ENCODE measurements around the gene FRY.

FRY gene

GRCh38 chr13:32277839-32278238 lies 246.3 kb downstream of the FRY start:
- Histone ChIP-seq H3K9ac (ENCODE audit: low read depth, low read length) (no peak overlapping the region), H3K4me3 (ENCODE audit: low read depth, low read length) (no peak overlapping the region), H3K36me3 (ENCODE audit: control insufficient read depth, insufficient read depth, low read length) (no peaks in the 10 kb centered on the region), H3K4me1 (ENCODE audit: control insufficient read depth, insufficient read depth, low read length) (no peaks in the 10 kb centered on the region), H3K27me3 (ENCODE audit: control insufficient read depth, insufficient read depth, low read length) (no peaks in the 10 kb centered on the region), H3K9me3 (ENCODE audit: control insufficient read depth, insufficient read depth, low read length) (no peaks in the 10 kb centered on the region)

- H3K4me3 ChIP-seq (ENCODE audit: low read depth, low read length): no peak overlapping the region
- no peak overlapping the region for H3K9ac ChIP-seq (ENCODE audit: low read depth, low read length)
- H3K36me3 ChIP-seq (ENCODE audit: control insufficient read depth, insufficient read depth, low read length): no peaks in the 10 kb centered on the region
Measured at GRCh38 chr13:32278426-32278825, 246.9 kb downstream of the FRY start.

GRCh38 chr13:32281096-32281495 lies 249.5 kb downstream of the FRY start:
- H3K4me1 ChIP-seq (ENCODE audit: control insufficient read depth, insufficient read depth, low read length): no peaks in the 10 kb centered on the region
- no peaks in the 10 kb centered on the region for H3K27me3 ChIP-seq (ENCODE audit: control insufficient read depth, insufficient read depth, low read length)
- no peak overlapping the region for H3K9ac ChIP-seq (ENCODE audit: low read depth, low read length)
- H3K9me3 ChIP-seq (ENCODE audit: control insufficient read depth, insufficient read depth, low read length): no peaks in the 10 kb centered on the region
- H3K36me3 ChIP-seq (ENCODE audit: control insufficient read depth, insufficient read depth, low read length): no peaks in the 10 kb centered on the region
- no peak overlapping the region for H3K4me3 ChIP-seq (ENCODE audit: low read depth, low read length)

More at GRCh38 chr13:32278426-32278825, 246.9 kb downstream of the FRY start:
- Histone ChIP-seq H3K4me1 (ENCODE audit: control insufficient read depth, insufficient read depth, low read length) (no peaks in the 10 kb centered on the region), H3K9me3 (ENCODE audit: control insufficient read depth, insufficient read depth, low read length) (no peaks in the 10 kb centered on the region), H3K27me3 (ENCODE audit: control insufficient read depth, insufficient read depth, low read length) (no peaks in the 10 kb centered on the region)

GRCh38 chr13:32282096-32282711 lies 250.6 kb downstream of the FRY start:
- no peak overlapping the region for H3K4me3 ChIP-seq (ENCODE audit: low read depth, low read length)
- H3K9me3 ChIP-seq (ENCODE audit: control insufficient read depth, insufficient read depth, low read length): no peaks in the 10 kb centered on the region
- H3K4me1 ChIP-seq (ENCODE audit: control insufficient read depth, insufficient read depth, low read length): no peaks in the 10 kb centered on the region
- no peak overlapping the region for H3K9ac ChIP-seq (ENCODE audit: low read depth, low read length)
- H3K27me3 ChIP-seq (ENCODE audit: control insufficient read depth, insufficient read depth, low read length): no peaks in the 10 kb centered on the region
- no peaks in the 10 kb centered on the region for H3K36me3 ChIP-seq (ENCODE audit: control insufficient read depth, insufficient read depth, low read length)

GRCh38 chr13:32284927-32285632 lies 253.5 kb downstream of the FRY start:
- Histone ChIP-seq H3K36me3 (ENCODE audit: control insufficient read depth, insufficient read depth, low read length) (no peaks in the 10 kb centered on the region), H3K4me1 (ENCODE audit: control insufficient read depth, insufficient read depth, low read length) (no peaks in the 10 kb centered on the region)

GRCh38 chr13:32285633-32285965 lies 254.0 kb downstream of the FRY start:
- no peak overlapping the region for H3K4me3 ChIP-seq (ENCODE audit: low read depth, low read length)
- H3K4me1 ChIP-seq (ENCODE audit: control insufficient read depth, insufficient read depth, low read length): no peaks in the 10 kb centered on the region
- no peaks in the 10 kb centered on the region for H3K27me3 ChIP-seq (ENCODE audit: control insufficient read depth, insufficient read depth, low read length)
- no peaks in the 10 kb centered on the region for H3K9me3 ChIP-seq (ENCODE audit: control insufficient read depth, insufficient read depth, low read length)
- H3K9ac ChIP-seq (ENCODE audit: low read depth, low read length): no peak overlapping the region
- H3K36me3 ChIP-seq (ENCODE audit: control insufficient read depth, insufficient read depth, low read length): no peaks in the 10 kb centered on the region

More at GRCh38 chr13:32284927-32285632, 253.5 kb downstream of the FRY start:
- Histone ChIP-seq H3K9ac (ENCODE audit: low read depth, low read length) (no peak overlapping the region), H3K9me3 (ENCODE audit: control insufficient read depth, insufficient read depth, low read length) (no peaks in the 10 kb centered on the region), H3K4me3 (ENCODE audit: low read depth, low read length) (no peak overlapping the region), H3K27me3 (ENCODE audit: control insufficient read depth, insufficient read depth, low read length) (no peaks in the 10 kb centered on the region)

GRCh38 chr13:32297206-32297605 lies 265.6 kb downstream of the FRY start:
- no peak overlapping the region for H3K4me3 ChIP-seq (ENCODE audit: low read depth, low read length)
- H3K9me3 ChIP-seq (ENCODE audit: control insufficient read depth, insufficient read depth, low read length): no peaks in the 10 kb centered on the region
- H3K36me3 ChIP-seq (ENCODE audit: control insufficient read depth, insufficient read depth, low read length): no peaks in the 10 kb centered on the region
- no peak overlapping the region for H3K9ac ChIP-seq (ENCODE audit: low read depth, low read length)
- H3K4me1 ChIP-seq (ENCODE audit: control insufficient read depth, insufficient read depth, low read length): no peaks in the 10 kb centered on the region
- H3K27me3 ChIP-seq (ENCODE audit: control insufficient read depth, insufficient read depth, low read length): no peaks in the 10 kb centered on the region

GRCh38 chr13:32298695-32299094 lies 267.1 kb downstream of the FRY start:
- H3K9ac ChIP-seq (ENCODE audit: low read depth, low read length): no peak overlapping the region
- H3K4me1 ChIP-seq (ENCODE audit: control insufficient read depth, insufficient read depth, low read length): no peaks in the 10 kb centered on the region
- H3K36me3 ChIP-seq (ENCODE audit: control insufficient read depth, insufficient read depth, low read length): no peaks in the 10 kb centered on the region
- no peaks in the 10 kb centered on the region for H3K27me3 ChIP-seq (ENCODE audit: control insufficient read depth, insufficient read depth, low read length)
- H3K9me3 ChIP-seq (ENCODE audit: control insufficient read depth, insufficient read depth, low read length): no peaks in the 10 kb centered on the region
- no peak overlapping the region for H3K4me3 ChIP-seq (ENCODE audit: low read depth, low read length)

- Histone ChIP-seq H3K36me3 (ENCODE audit: control insufficient read depth, insufficient read depth, low read length) (no peaks in the 10 kb centered on the region), H3K9me3 (ENCODE audit: control insufficient read depth, insufficient read depth, low read length) (no peaks in the 10 kb centered on the region), H3K4me1 (ENCODE audit: control insufficient read depth, insufficient read depth, low read length) (no peaks in the 10 kb centered on the region), H3K27me3 (ENCODE audit: control insufficient read depth, insufficient read depth, low read length) (no peaks in the 10 kb centered on the region), H3K4me3 (ENCODE audit: low read depth, low read length) (no peak overlapping the region), H3K9ac (ENCODE audit: low read depth, low read length) (no peak overlapping the region)
Measured at GRCh38 chr13:32299893-32300292, 268.3 kb downstream of the FRY start.

- H3K9ac ChIP-seq (ENCODE audit: low read depth, low read length): no peak overlapping the region
- no peaks in the 10 kb centered on the region for H3K9me3 ChIP-seq (ENCODE audit: control insufficient read depth, insufficient read depth, low read length)
- H3K4me1 ChIP-seq (ENCODE audit: control insufficient read depth, insufficient read depth, low read length): no peaks in the 10 kb centered on the region
- no peak overlapping the region for H3K4me3 ChIP-seq (ENCODE audit: low read depth, low read length)
- H3K27me3 ChIP-seq (ENCODE audit: control insufficient read depth, insufficient read depth, low read length): no peaks in the 10 kb centered on the region
- H3K36me3 ChIP-seq (ENCODE audit: control insufficient read depth, insufficient read depth, low read length): no peaks in the 10 kb centered on the region
Measured at GRCh38 chr13:32300406-32300805, 268.8 kb downstream of the FRY start.

GRCh38 chr13:32300920-32301319 lies 269.3 kb downstream of the FRY start:
- Histone ChIP-seq H3K9me3 (ENCODE audit: control insufficient read depth, insufficient read depth, low read length) (no peaks in the 10 kb centered on the region), H3K9ac (ENCODE audit: low read depth, low read length) (no peak overlapping the region), H3K36me3 (ENCODE audit: control insufficient read depth, insufficient read depth, low read length) (no peaks in the 10 kb centered on the region), H3K27me3 (ENCODE audit: control insufficient read depth, insufficient read depth, low read length) (no peaks in the 10 kb centered on the region), H3K4me3 (ENCODE audit: low read depth, low read length) (no peak overlapping the region), H3K4me1 (ENCODE audit: control insufficient read depth, insufficient read depth, low read length) (no peaks in the 10 kb centered on the region)

GRCh38 chr13:32302461-32302860 lies 270.9 kb downstream of the FRY start:
- no peaks in the 10 kb centered on the region for H3K4me1 ChIP-seq (ENCODE audit: control insufficient read depth, insufficient read depth, low read length)
- H3K27me3 ChIP-seq (ENCODE audit: control insufficient read depth, insufficient read depth, low read length): no peaks in the 10 kb centered on the region
- H3K9me3 ChIP-seq (ENCODE audit: control insufficient read depth, insufficient read depth, low read length): no peaks in the 10 kb centered on the region
- H3K36me3 ChIP-seq (ENCODE audit: control insufficient read depth, insufficient read depth, low read length): no peaks in the 10 kb centered on the region
- H3K4me3 ChIP-seq (ENCODE audit: low read depth, low read length): no peak overlapping the region
- H3K9ac ChIP-seq (ENCODE audit: low read depth, low read length): no peak overlapping the region
